Gastrocnemius medialis (tissue), 4 donors: ENCODE measurements around the gene AUNIP.
A peak's percentile ranks its signal among the peaks of the same experiment; 100 is the strongest.

ENCODE experiments used
- CTCF ChIP-seq, 5 experiments: fragments of 450-650 bp in 3 of 5; fragments of 200-600 bp in 2 of 5; sonication (generic) in 2 of 5; IDR thresholded peaks in 4 of 5; conservative IDR thresholded peaks in 1 of 5; 1 replicate in 4 of 5; 2 replicates in 1 of 5; pipeline ENCODE4 v1.5.1; 2016 to 2019; ENCODE audit warnings: antibody characterized with exemption in 5 of 5, mild to moderate bottlenecking in 3 of 5, moderate library complexity in 3 of 5
- POLR2A ChIP-seq, 2 donors: fragments of 450-650 bp; IDR thresholded peaks; one replicate each; pipeline ENCODE4 v1.6.1; 2017; ENCODE audit warnings: antibody characterized with exemption in 2 of 2, mild to moderate bottlenecking in 2 of 2, moderate library complexity in 2 of 2

DNA sequence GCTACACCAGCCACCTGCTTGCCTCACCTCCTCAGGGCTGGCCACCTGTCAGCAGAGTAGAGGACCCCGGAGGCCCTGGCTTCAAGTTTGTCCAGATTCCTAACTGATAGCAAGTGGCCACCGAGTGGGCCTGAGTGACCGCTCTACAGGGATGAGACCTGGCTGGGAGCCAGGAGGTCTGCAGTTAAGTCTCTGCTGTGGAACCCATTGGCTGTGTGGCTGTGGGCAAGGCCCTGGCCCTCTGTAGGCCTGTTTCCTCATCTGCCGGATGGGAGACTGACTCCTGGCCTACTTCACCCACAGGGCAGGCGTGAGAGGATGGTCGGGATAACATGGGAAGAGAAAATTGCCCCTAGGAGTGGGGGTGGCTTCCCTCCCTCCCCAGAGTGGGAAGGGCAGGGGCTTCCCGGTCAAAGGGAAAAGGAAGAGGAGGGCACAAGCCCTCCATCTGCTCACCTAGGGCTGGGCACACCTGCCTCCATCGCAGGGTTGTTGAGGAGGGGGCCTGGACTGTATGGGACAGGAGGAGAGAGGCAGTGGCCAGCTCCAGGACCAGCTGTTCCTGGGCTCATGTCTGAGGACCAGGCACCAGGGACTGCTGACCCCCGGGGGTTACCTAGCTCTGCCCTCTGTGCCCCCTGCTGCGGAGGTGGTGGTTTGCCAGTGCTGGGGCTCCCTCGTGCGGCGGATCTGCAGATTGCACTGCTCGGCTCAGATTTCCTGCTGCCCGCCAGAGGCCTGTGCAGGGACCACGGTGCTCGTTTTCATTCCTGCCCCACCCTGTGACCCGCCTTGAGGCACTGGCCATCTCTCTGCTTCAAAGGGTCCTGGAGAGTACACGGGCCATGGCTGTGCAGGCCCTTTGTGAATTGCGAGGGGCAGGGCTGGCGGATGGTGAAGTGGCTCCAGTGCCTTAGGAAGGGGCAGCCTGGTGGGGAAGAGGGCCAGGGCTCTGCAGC is 48.6 kb downstream of the AUNIP start:
- TF ChIP-seq CTCF (IDR thresholded peaks at IDR 0.05 in 4 of 5, conservative IDR thresholded peaks at IDR 0.05 in 1 of 5): peak; percentile 90 to 95 (median 93)
- no peak for TF ChIP-seq POLR2A (IDR thresholded peaks at IDR 0.05)
